Tibial nerve (tissue), 4 donors: ENCODE measurements around the gene MYO9B.

Source experiments
- CTCF ChIP-seq, 5 experiments: fragments of 200-600 bp in 3 of 5; fragments of 450-650 bp in 2 of 5; sonication (generic) in 3 of 5; IDR thresholded peaks; one replicate each; pipeline ENCODE4 v1.5.1; 2016 to 2019; ENCODE audit warnings: antibody characterized with exemption in 5 of 5, mild to moderate bottlenecking in 3 of 5, moderate library complexity in 2 of 5
- EP300 ChIP-seq, 2 donors: sonication (generic); formaldehyde crosslinking; IDR thresholded peaks; one replicate each; pipeline ENCODE4 v1.6.1; 2017; ENCODE audit warnings: antibody characterized with exemption in 2 of 2, mild to moderate bottlenecking in 1 of 2

DNA sequence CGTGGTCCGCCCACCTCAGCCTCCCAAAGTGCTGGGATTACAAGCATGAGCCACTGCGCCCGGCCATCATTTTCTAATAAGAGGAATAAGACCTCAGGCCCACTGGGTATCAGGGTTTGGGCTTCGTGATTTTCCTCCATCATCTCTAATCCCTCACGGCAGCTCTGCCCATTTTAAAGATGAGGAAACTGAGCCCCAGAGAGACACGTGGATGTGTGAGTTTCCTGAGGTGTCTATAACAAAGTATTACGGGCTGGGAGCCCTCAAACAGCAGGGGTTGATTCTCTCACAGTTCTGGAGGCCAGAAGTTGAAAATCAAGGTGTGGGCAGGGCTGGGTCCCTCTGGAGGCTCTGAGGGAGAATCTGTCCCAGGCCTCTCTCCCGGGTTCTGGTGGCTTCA is 33.7 kb downstream of the MYO9B start:
- TF ChIP-seq CTCF (IDR thresholded peaks at IDR 0.05) (no peak), EP300 (IDR thresholded peaks at IDR 0.05) (no peak)
